SK-N-SH (cell line): Measurements from ENCODE around the gene PKNOX2. TPM values are rescaled to one million over a fixed set of nuclear protein-coding genes. Genes with fewer than 3 reads are reported as not detected.

Source experiments
- CTCF ChIA-PET: fragments of 300-600, 350-600 bp; formaldehyde crosslinking; extraction: SDS; loops from one replicate; lab custom pipeline; 2021; lab: Yijun Ruan, JAX
- POLR2A ChIA-PET: fragments of 350-600 bp; sonication (Branson Sonifier 250); formaldehyde crosslinking; extraction: SDS; loops from one replicate; lab custom pipeline; 2020; ENCODE audit warnings: antibody characterized with exemption, inconsistent platforms; lab: Yijun Ruan, JAX
- DNase-seq: peaks from one replicate; pipeline ENCODE4 v3.0.0; 2012
- H2AFZ ChIP-seq: fragments of 200-600 bp; sonication (generic); 2 replicates; pipeline ENCODE4 v1.8.1; 2016; ENCODE audit warnings: antibody characterized with exemption, mild to moderate bottlenecking, low read depth
- H3F3A ChIP-seq: fragments of 200-600 bp; sonication (generic); replicated peaks from 2 replicates; pipeline ENCODE3; 2016; ENCODE audit warnings: antibody characterized with exemption, mild to moderate bottlenecking; ENCODE audit not compliant: insufficient read depth
- H3K27ac ChIP-seq, 2 experiments: fragments of 200-500 bp in 1 of 2; fragments of 200-600 bp in 1 of 2; sonication (Bioruptor generic) in 1 of 2; sonication (generic), shearing (Covaris generic) in 1 of 2; 2 replicates each; pipeline versions ENCODE4 v1.5.1 to v1.6.1; 2014 to 2016; ENCODE audit warnings: low read depth in 2 of 2, inconsistent platforms in 1 of 2, low read length in 1 of 2, mild to moderate bottlenecking in 1 of 2, mixed read lengths in 1 of 2
- H3K27me3 ChIP-seq: fragments of 200-600 bp; sonication (generic), shearing (Covaris generic); 2 replicates; pipeline ENCODE4 v1.6.1; 2016; ENCODE audit warnings: mixed run types; ENCODE audit not compliant: insufficient read depth
- H3K36me3 ChIP-seq, 2 experiments: fragments of 200-500 bp in 1 of 2; fragments of 200-600 bp in 1 of 2; sonication (Bioruptor generic) in 1 of 2; sonication (generic) in 1 of 2; replicated peaks in 1 of 2; 2 replicates each; pipeline versions ENCODE3 to v1.5.1; 2014 to 2016; ENCODE audit warnings: low read length in 1 of 2, mild to moderate bottlenecking in 1 of 2; ENCODE audit not compliant: insufficient read depth in 2 of 2, control insufficient read depth in 1 of 2
- H3K4me1 ChIP-seq, 2 experiments: fragments of 200-500 bp in 1 of 2; fragments of 200-600 bp in 1 of 2; sonication (Bioruptor generic) in 1 of 2; sonication (generic), shearing (Covaris generic) in 1 of 2; 2 replicates each; pipeline versions ENCODE4 v1.5.1 to v1.6.1; 2014 to 2016; ENCODE audit warnings: low read depth in 1 of 2, low read length in 1 of 2, mixed run types in 1 of 2; ENCODE audit not compliant: insufficient read depth in 2 of 2, control insufficient read depth in 1 of 2
- H3K4me2 ChIP-seq: fragments of 200-600 bp; sonication (generic), shearing (Covaris generic); 2 replicates; pipeline ENCODE4 v1.6.1; 2017; ENCODE audit warnings: mixed run types
- H3K4me3 ChIP-seq, 2 experiments: fragments of 200-500 bp in 1 of 2; fragments of 200-600 bp in 1 of 2; sonication (Bioruptor generic) in 1 of 2; sonication (generic), shearing (Covaris generic) in 1 of 2; 2 replicates each; pipeline versions ENCODE4 v1.5.1 to v1.8.1; 2014 to 2016; ENCODE audit warnings: low read depth in 2 of 2, inconsistent platforms in 1 of 2, low read length in 1 of 2, mild to moderate bottlenecking in 1 of 2, mixed read lengths in 1 of 2, moderate library complexity in 1 of 2
- H3K79me2 ChIP-seq: fragments of 200-600 bp; sonication (generic); 2 replicates; pipeline ENCODE4 v1.8.1; 2017; ENCODE audit warnings: mild to moderate bottlenecking; ENCODE audit not compliant: insufficient read depth
- H3K9ac ChIP-seq: fragments of 200-600 bp; sonication (generic); 2 replicates; pipeline ENCODE4 v1.6.1; 2017; ENCODE audit warnings: mixed run types
- H3K9me2 ChIP-seq: fragments of 200-600 bp; sonication (generic); 2 replicates; pipeline ENCODE4 v1.6.1; 2017; ENCODE audit warnings: mixed run types
- H3K9me3 ChIP-seq: fragments of 200-600 bp; sonication (generic); 2 replicates; pipeline ENCODE4 v1.6.1; 2017; ENCODE audit warnings: mixed run types, mild to moderate bottlenecking, moderate library complexity
- H4K20me1 ChIP-seq: fragments of 200-600 bp; sonication (generic); 2 replicates; pipeline ENCODE4 v1.6.1; 2017; ENCODE audit warnings: mild to moderate bottlenecking, mixed run types; ENCODE audit not compliant: insufficient read depth
- CHD2 ChIP-seq: fragments of 150-350 bp; IDR thresholded peaks from 2 replicates; pipeline ENCODE4 v1.6.1; 2018; ENCODE audit warnings: low read length; ENCODE audit not compliant: partially characterized antibody
- EP300 ChIP-seq, 2 experiments: IDR thresholded peaks; 2 replicates each; pipeline versions ENCODE4 v1.4.0 to v1.6.1; 2012; ENCODE audit warnings: borderline replicate concordance in 1 of 2, low read depth in 1 of 2, low read length in 1 of 2
- EZH2phosphoT487 ChIP-seq: fragments of 200-600 bp; sonication (generic); IDR thresholded peaks from 2 replicates; pipeline ENCODE4 v1.6.1; 2017; ENCODE audit warnings: low read depth, mixed run types, mild to moderate bottlenecking, antibody characterized with exemption, moderate library complexity, borderline replicate concordance
- FOXJ3 ChIP-seq: sonication (generic); formaldehyde crosslinking; IDR thresholded peaks from 2 replicates; pipeline ENCODE4 v1.5.1; 2020; ENCODE audit warnings: mild to moderate bottlenecking, missing genetic modification reagents
- GATA2 ChIP-seq: sonication (generic); formaldehyde crosslinking; IDR thresholded peaks from 2 replicates; pipeline ENCODE4 v1.5.0; 2020; ENCODE audit warnings: mild to moderate bottlenecking, missing genetic modification reagents
- RXRA ChIP-seq: IDR thresholded peaks from 2 replicates; pipeline ENCODE4 v1.4.0; 2012; ENCODE audit warnings: low read depth, mild to moderate bottlenecking, borderline replicate concordance
- SMC3 ChIP-seq: IDR thresholded peaks from 2 replicates; pipeline ENCODE4 v1.6.1; 2012; ENCODE audit warnings: low read depth, low read length, improper control_type of control experiment
- TAF1 ChIP-seq: IDR thresholded peaks from 2 replicates; pipeline ENCODE4 v1.6.1; 2012; ENCODE audit warnings: low read depth, mild to moderate bottlenecking, low read length, moderate library complexity, borderline replicate concordance
- WGBS: methylation state at CpG from one replicate; pipeline ENCODE4 v1.1.6; 2017; ENCODE audit warnings: low lambda C conversion rate; 5-methylcytosine and 5-hydroxymethylcytosine counted together
- polyA plus RNA-seq, 3 experiments: library from polyadenylated mRNA; depleted of rRNA; stranded (reverse); fragments of >200 nt; gene quantifications; 2 replicates each; pipeline ENCODE4 v1.2.3, GENCODE V29; 2012
- TF ChIP-seq, protein P1 (sequence below): IDR thresholded peaks from 2 replicates; pipeline ENCODE4 v1.4.0; 2012; ENCODE audit warnings: low read depth, borderline replicate concordance
- TF ChIP-seq, protein P2 (sequence below): IDR thresholded peaks from 2 replicates; pipeline ENCODE4 v1.6.1; 2012; ENCODE audit warnings: mild to moderate bottlenecking, low read depth, low read length, moderate library complexity

The PKNOX2 gene
- polyA plus RNA-seq, 1 of the 3 experiments (the other 2 are of a cell fraction) = 0.02 TPM

DNA sequence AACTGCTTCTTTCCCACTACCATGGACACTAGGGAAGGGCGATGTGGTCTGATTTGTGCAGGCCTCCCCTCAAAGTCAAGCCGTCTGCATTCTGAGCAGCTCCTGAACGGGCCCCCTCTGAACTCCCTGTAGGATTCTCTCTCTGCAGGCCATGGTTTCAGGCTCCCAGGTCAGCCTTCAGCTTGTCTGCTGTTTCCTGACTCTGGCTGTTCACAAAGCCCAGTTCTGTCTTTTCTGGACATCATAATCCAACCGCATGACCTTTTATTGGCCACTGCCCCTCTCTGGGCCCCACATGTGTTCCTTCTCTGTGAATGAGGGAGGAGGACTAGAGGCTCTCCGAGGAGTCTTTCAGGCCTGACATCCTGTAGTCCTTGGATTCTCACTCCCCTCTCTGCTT is 170.6 kb downstream of the PKNOX2 start:
- H3K4me2 ChIP-seq = no peak overlapping the region
- ChIA-PET CTCF (interaction anchor here (0.7 to 13.4 kb wide), 4 partner anchors 11 to 193 kb away, joined by 3 to 129 read pairs (median 4); no protein-coding TSS in a partner anchor), POLR2A (no interaction called here)
- 44% methylated on average over 5 of the region's 5 CpGs for whole genome bisulfite sequencing
- DNase-seq = no peak
- no peak overlapping the region for H3K9ac ChIP-seq
- H3K36me3 ChIP-seq = no peaks in the 10 kb centered on the region
- peaks cover 0 to 12% of the 10 kb centered on the region in 2 experiments; a peak in 2 of 4 replicates for H3K4me1 ChIP-seq
- H3K79me2 ChIP-seq = no peaks in the 10 kb centered on the region
- H3K4me3 ChIP-seq = no peak overlapping the region
- H3K9me3 ChIP-seq = no peaks in the 10 kb centered on the region
- H3K27me3 ChIP-seq = peaks cover 8% of the 10 kb centered on the region; the same call in 1 of the 2 replicates
- H3K9me2 ChIP-seq = no peaks in the 10 kb centered on the region
- no peak overlapping the region for H2AFZ ChIP-seq
- no peaks in the 10 kb centered on the region for H3F3A ChIP-seq
- H3K27ac ChIP-seq = no peak overlapping the region
- H4K20me1 ChIP-seq = no peaks in the 10 kb centered on the region
- TF ChIP-seq, protein P1, sequence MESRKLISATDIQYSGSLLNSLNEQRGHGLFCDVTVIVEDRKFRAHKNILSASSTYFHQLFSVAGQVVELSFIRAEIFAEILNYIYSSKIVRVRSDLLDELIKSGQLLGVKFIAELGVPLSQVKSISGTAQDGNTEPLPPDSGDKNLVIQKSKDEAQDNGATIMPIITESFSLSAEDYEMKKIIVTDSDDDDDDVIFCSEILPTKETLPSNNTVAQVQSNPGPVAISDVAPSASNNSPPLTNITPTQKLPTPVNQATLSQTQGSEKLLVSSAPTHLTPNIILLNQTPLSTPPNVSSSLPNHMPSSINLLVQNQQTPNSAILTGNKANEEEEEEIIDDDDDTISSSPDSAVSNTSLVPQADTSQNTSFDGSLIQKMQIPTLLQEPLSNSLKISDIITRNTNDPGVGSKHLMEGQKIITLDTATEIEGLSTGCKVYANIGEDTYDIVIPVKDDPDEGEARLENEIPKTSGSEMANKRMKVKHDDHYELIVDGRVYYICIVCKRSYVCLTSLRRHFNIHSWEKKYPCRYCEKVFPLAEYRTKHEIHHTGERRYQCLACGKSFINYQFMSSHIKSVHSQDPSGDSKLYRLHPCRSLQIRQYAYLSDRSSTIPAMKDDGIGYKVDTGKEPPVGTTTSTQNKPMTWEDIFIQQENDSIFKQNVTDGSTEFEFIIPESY = no peak
- TF ChIP-seq TAF1 (no peak), CHD2 (no peak), FOXJ3 (no peak), EZH2phosphoT487 (no peak), SMC3 (no peak), GATA2 (no peak), RXRA (no peak), EP300 (IDR thresholded peaks at IDR 0.05; ENCODE audit: borderline replicate concordance in 1 of 2, low read depth in 1 of 2, low read length in 1 of 2) (no peak)
- TF ChIP-seq, protein P2, sequence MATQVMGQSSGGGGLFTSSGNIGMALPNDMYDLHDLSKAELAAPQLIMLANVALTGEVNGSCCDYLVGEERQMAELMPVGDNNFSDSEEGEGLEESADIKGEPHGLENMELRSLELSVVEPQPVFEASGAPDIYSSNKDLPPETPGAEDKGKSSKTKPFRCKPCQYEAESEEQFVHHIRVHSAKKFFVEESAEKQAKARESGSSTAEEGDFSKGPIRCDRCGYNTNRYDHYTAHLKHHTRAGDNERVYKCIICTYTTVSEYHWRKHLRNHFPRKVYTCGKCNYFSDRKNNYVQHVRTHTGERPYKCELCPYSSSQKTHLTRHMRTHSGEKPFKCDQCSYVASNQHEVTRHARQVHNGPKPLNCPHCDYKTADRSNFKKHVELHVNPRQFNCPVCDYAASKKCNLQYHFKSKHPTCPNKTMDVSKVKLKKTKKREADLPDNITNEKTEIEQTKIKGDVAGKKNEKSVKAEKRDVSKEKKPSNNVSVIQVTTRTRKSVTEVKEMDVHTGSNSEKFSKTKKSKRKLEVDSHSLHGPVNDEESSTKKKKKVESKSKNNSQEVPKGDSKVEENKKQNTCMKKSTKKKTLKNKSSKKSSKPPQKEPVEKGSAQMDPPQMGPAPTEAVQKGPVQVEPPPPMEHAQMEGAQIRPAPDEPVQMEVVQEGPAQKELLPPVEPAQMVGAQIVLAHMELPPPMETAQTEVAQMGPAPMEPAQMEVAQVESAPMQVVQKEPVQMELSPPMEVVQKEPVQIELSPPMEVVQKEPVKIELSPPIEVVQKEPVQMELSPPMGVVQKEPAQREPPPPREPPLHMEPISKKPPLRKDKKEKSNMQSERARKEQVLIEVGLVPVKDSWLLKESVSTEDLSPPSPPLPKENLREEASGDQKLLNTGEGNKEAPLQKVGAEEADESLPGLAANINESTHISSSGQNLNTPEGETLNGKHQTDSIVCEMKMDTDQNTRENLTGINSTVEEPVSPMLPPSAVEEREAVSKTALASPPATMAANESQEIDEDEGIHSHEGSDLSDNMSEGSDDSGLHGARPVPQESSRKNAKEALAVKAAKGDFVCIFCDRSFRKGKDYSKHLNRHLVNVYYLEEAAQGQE = no peak
